ENCODE measurements around the gene MYOM3. TPM values are rescaled to one million over a fixed set of nuclear protein-coding genes. Genes with fewer than 3 reads are reported as not detected.
A peak's percentile ranks its signal among the peaks of the same experiment; 100 is the strongest.

MYOM3 gene
- total and polyA plus RNA-seq, 2 of the 13 experiments (the other 11 are each of a cell fraction or from before 2014, with no cell fraction given): 5.8 to 15.3 TPM

GRCh38 chr1:24118410-24119242 lies 6.7 kb upstream of the MYOM3 start (continued):
- TF ChIP-seq GATAD1 (CRISPR knock-in tag; IDR thresholded peaks at IDR 0.05): peak; percentile 55
- TF ChIP-seq PHF5A (CRISPR knock-in tag; IDR thresholded peaks at IDR 0.05; ENCODE audit: low read depth, unreplicated experiment): no peak
- TF ChIP-seq ZNF605 (CRISPR knock-in tag; IDR thresholded peaks at IDR 0.05): no peak
- TF ChIP-seq MAF1 (CRISPR knock-in tag; IDR thresholded peaks at IDR 0.05; ENCODE audit: borderline replicate concordance): no peak
- peak; percentile 78 for TF ChIP-seq SALL1 (CRISPR knock-in tag; IDR thresholded peaks at IDR 0.05)
- no peak for TF ChIP-seq ZBTB49 (CRISPR knock-in tag; IDR thresholded peaks at IDR 0.05; ENCODE audit: borderline replicate concordance)
- no peak for TF ChIP-seq ZNF280B (CRISPR knock-in tag; IDR thresholded peaks at IDR 0.05; ENCODE audit: borderline replicate concordance)
- TF ChIP-seq PTBP1 (IDR thresholded peaks at IDR 0.05; ENCODE audit: low read depth, low read length, poor library complexity, severe bottlenecking): no peak
- no peak for TF ChIP-seq AFF4 (CRISPR knock-in tag; IDR thresholded peaks at IDR 0.05)
- TF ChIP-seq SNRNP70 (IDR thresholded peaks at IDR 0.05; ENCODE audit: low read depth, low read length): no peak
- TF ChIP-seq PRMT3 (CRISPR knock-in tag; IDR thresholded peaks at IDR 0.05; ENCODE audit: borderline replicate concordance, low read depth): no peak
- TF ChIP-seq POLR2AphosphoS2 (IDR thresholded peaks at IDR 0.05; ENCODE audit: low read depth, low read length): no peak
- TF ChIP-seq ZNF12 (CRISPR knock-in tag; IDR thresholded peaks at IDR 0.05): no peak
- no peak for TF ChIP-seq NFYB (CRISPR knock-in tag; IDR thresholded peaks at IDR 0.05)
- no peak for TF ChIP-seq MYNN (CRISPR knock-in tag; IDR thresholded peaks at IDR 0.05; ENCODE audit: low read depth)
- TF ChIP-seq ZNF224 (CRISPR knock-in tag; IDR thresholded peaks at IDR 0.05): no peak
- TF ChIP-seq RFXANK (CRISPR knock-in tag; IDR thresholded peaks at IDR 0.05): no peak
- no peak for TF ChIP-seq ZNF33A (CRISPR knock-in tag; IDR thresholded peaks at IDR 0.05; ENCODE audit: borderline replicate concordance)
- no peak for TF ChIP-seq ZNF333 (CRISPR knock-in tag; IDR thresholded peaks at IDR 0.05; ENCODE audit: borderline replicate concordance)
- TF ChIP-seq U2AF2 (IDR thresholded peaks at IDR 0.05; ENCODE audit: low read depth, low read length): no peak
- no peak for TF ChIP-seq NFIC (IDR thresholded peaks at IDR 0.05; ENCODE audit: low read length)
- TF ChIP-seq HNRNPH1 (optimal IDR thresholded peaks at IDR 0.05; ENCODE audit: low read depth, low read length): no peak

Measured in HepG2 (cell line).